Measurements from ENCODE around the gene WWOX. TPM values are rescaled to one million over a fixed set of nuclear protein-coding genes. Genes with fewer than 3 reads are reported as not detected.

WWOX gene
- total RNA-seq, 1 experiment from 2014 or later, result 38.9 TPM

GRCh38 chr16:78763821-78764440 lies 664.5 kb downstream of the WWOX start:
- in situ Hi-C loops (cut with HindIII; ENCODE audit: low sequenced_read_pairs), result no loop called here
- DNase-seq (ENCODE audit: low spot score), result peak; percentile 7

GRCh38 chr16:78764478-78764877 lies 665.0 kb downstream of the WWOX start:
- DNase-seq (ENCODE audit: low spot score), result no peak
- in situ Hi-C loops (cut with HindIII; ENCODE audit: low sequenced_read_pairs), result no loop called here

- in situ Hi-C loops (cut with HindIII; ENCODE audit: low sequenced_read_pairs), result no loop called here
- no peak for DNase-seq (ENCODE audit: low spot score)
These were observed 668.8 kb downstream of the WWOX start for GRCh38 chr16:78768226-78768625.

- no peak for DNase-seq (ENCODE audit: low spot score)
These were observed 669.3 kb downstream of the WWOX start for GRCh38 chr16:78768718-78769117.

DNA sequence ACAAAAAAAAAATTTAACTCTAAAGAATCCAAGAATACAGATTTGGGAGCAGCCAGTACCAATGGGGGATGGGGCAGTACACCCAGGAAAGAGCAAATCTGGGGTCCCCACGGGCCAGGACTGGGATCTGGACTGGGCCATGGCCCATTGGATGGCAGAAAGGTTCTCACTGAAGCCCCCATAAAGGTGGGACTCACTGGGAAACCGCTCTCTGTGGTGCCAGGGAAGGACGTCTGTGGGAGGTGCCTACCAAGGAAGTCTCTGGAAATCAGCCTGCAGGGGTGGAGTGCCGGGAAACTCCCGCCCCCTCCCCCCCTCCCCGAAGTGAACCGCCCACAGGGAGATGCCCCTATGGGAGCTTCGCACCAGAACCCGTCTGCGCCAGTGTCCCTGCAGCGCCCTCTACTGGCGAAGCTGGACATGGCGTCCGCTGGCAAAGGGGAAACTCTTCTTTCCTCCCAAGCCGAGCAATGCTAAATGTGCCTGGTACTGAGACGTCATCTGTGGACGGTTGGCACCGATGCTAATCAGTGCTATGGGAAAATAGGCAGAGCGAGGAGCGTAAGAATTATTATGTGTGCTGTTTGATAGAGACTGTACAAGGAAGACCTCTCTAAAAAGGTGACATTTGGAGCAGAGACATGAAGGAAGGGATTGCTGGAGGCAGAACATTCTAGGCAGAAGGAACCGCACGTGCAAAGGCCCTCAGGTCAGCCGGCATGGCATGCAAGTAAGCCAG lies 671.1 kb downstream of the WWOX start:
- peak; percentile 27 for DNase-seq (ENCODE audit: low spot score)
- in situ Hi-C loops (cut with HindIII; ENCODE audit: low sequenced_read_pairs), result no loop called here

More at GRCh38 chr16:78768718-78769117, 669.3 kb downstream of the WWOX start:
- in situ Hi-C loops (cut with HindIII; ENCODE audit: low sequenced_read_pairs), result no loop called here

- in situ Hi-C loops (cut with HindIII; ENCODE audit: low sequenced_read_pairs), result no loop called here
- no peak for DNase-seq (ENCODE audit: low spot score)
These were observed 673.8 kb downstream of the WWOX start for GRCh38 chr16:78773291-78773702.

- in situ Hi-C loops (cut with HindIII; ENCODE audit: low sequenced_read_pairs), result no loop called here
- no peak for DNase-seq (ENCODE audit: low spot score)
These were observed 674.3 kb downstream of the WWOX start for GRCh38 chr16:78773706-78774105.

- in situ Hi-C loops (cut with HindIII; ENCODE audit: low sequenced_read_pairs), result no loop called here
- no peak for DNase-seq (ENCODE audit: low spot score)
These were observed 675.7 kb downstream of the WWOX start for GRCh38 chr16:78775161-78775561.

DNA sequence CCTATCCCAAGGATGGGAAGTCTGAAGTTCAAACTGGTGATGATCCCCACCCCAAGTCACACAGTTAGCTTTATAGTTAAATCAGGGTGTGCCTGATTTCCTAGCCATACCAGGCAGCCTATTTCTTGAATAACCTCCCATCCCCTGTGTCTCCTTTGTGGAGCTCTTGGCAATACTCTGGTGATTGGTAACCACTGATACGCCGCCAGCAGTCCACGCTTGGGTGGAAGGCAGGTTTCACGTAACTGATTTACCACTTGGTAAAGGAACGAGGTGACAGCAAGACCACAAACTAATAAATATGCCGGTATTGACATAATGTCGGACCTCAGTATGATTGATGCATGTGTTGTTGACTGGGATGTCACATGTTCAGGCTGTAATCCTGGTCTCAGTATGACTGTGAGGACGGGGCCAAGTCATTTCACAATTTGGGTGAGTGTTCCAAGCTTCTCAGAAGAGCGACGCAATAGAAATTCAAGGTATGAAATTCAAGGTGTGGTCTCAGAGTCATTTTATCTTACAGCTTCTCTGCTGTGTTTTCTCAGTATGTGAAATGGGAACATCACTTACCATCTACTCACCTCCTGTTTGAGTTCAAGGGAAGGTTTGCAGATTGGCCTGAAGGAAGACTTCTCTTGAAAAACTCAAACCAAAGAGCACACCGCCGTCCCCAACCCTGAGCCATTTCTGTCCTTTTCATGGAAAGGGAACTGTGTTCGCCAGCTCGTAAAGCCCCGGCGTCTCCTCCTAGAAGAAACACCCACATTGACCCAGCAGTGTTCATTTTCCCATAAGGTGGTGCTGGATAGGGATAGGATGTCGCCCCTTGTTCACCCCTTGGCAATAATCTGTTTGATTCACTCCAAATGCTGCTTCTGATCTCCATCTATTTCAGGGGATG lies 678.9 kb downstream of the WWOX start:
- in situ Hi-C loops (cut with HindIII; ENCODE audit: low sequenced_read_pairs), result no loop called here

DNA sequence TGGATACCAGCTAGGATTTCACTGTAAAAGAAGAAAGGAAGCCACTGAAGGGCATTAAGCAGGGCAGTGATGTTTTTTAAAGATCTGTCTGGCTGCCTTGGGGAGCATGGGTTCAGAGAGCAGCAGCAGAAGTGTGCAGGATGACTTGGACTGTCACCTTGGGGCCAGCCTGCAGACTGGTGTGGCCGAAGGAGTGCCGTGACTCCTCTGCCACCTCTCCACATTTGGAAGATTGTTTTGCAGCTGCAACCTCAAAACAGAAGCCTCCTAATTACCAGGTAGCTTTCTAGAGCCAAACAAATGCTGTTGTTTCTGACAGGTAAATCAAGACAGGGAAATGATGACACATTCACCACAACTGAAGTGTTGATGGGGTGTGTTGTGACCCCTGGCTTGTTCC lies 681.4 kb downstream of the WWOX start:
- in situ Hi-C loops (cut with HindIII; ENCODE audit: low sequenced_read_pairs), result no loop called here
- no peak for DNase-seq (ENCODE audit: low spot score)

More for the DNA sequence above, 678.9 kb downstream of the WWOX start:
- DNase-seq (ENCODE audit: low spot score), result no peak

GRCh38 chr16:78782572-78782971 lies 683.1 kb downstream of the WWOX start:
- in situ Hi-C loops (cut with HindIII; ENCODE audit: low sequenced_read_pairs), result no loop called here
- no peak for DNase-seq (ENCODE audit: low spot score)

- DNase-seq (ENCODE audit: low spot score), result no peak
- in situ Hi-C loops (cut with HindIII; ENCODE audit: low sequenced_read_pairs), result no loop called here
These were observed 684.2 kb downstream of the WWOX start for GRCh38 chr16:78783570-78784079.

GRCh38 chr16:78784771-78785170 lies 685.3 kb downstream of the WWOX start:
- DNase-seq (ENCODE audit: low spot score), result no peak

GRCh38 chr16:78785218-78785617 lies 685.8 kb downstream of the WWOX start:
- no peak for DNase-seq (ENCODE audit: low spot score)
- in situ Hi-C loops (cut with HindIII; ENCODE audit: low sequenced_read_pairs), result no loop called here

More at GRCh38 chr16:78784771-78785170, 685.3 kb downstream of the WWOX start:
- in situ Hi-C loops (cut with HindIII; ENCODE audit: low sequenced_read_pairs), result no loop called here

DNA sequence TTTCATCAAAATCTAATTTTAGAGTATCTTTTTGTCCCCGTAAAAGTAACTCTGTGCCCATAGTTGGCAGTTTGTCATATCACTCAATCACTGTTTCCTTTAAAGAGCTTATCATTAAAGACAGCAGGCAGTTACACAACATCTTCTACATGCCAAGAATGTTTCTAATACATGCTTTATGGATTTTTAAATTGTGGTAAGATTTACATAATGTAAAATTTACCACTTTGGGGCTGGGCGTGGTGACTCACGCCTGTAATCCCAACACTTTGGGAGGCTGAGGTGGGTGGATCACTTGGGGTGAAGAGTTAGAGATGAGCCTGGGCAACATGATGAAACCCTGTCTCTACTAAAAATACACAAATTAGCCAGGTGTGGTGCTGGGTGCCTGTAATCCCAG lies 687.2 kb downstream of the WWOX start:
- in situ Hi-C loops (cut with HindIII; ENCODE audit: low sequenced_read_pairs), result no loop called here
- DNase-seq (ENCODE audit: low spot score), result no peak

- in situ Hi-C loops (cut with HindIII; ENCODE audit: low sequenced_read_pairs), result no loop called here
These were observed 688.8 kb downstream of the WWOX start for GRCh38 chr16:78788276-78788675.

GRCh38 chr16:78788696-78789095 lies 689.2 kb downstream of the WWOX start:
- in situ Hi-C loops (cut with HindIII; ENCODE audit: low sequenced_read_pairs), result no loop called here
- no peak for DNase-seq (ENCODE audit: low spot score)

More at GRCh38 chr16:78788276-78788675, 688.8 kb downstream of the WWOX start:
- no peak for DNase-seq (ENCODE audit: low spot score)

- in situ Hi-C loops (cut with HindIII; ENCODE audit: low sequenced_read_pairs), result no loop called here
- no peak for DNase-seq (ENCODE audit: low spot score)
These were observed 690.1 kb downstream of the WWOX start for GRCh38 chr16:78789561-78789960.

- no peak for DNase-seq (ENCODE audit: low spot score)
- in situ Hi-C loops (cut with HindIII; ENCODE audit: low sequenced_read_pairs), result no loop called here
These were observed 691.6 kb downstream of the WWOX start for GRCh38 chr16:78791011-78791410.

DNA sequence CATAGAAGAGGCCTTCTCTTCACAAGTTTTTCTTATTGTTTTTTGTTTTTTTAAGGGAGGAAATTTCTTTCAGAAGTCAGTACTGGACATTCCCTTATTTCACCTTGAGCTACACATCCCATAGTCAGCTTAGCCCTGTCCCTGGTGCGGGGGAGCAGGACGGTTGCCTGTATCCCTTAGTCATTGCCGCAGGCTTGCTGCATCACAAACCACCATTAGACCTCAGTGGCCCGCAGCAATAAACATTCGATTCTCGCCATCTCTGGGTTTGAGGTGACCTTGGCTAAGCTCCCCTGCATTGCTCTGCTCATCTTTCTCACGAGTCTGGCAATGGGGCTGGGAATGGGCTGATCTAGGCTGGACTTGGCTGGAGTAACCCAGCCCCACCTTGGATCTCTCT lies 692.5 kb downstream of the WWOX start:
- DNase-seq (ENCODE audit: low spot score), result no peak
- in situ Hi-C loops (cut with HindIII; ENCODE audit: low sequenced_read_pairs), result no loop called here

Data from G401 (cell line).